ENCODE measurements around the gene BTBD8.

DNA sequence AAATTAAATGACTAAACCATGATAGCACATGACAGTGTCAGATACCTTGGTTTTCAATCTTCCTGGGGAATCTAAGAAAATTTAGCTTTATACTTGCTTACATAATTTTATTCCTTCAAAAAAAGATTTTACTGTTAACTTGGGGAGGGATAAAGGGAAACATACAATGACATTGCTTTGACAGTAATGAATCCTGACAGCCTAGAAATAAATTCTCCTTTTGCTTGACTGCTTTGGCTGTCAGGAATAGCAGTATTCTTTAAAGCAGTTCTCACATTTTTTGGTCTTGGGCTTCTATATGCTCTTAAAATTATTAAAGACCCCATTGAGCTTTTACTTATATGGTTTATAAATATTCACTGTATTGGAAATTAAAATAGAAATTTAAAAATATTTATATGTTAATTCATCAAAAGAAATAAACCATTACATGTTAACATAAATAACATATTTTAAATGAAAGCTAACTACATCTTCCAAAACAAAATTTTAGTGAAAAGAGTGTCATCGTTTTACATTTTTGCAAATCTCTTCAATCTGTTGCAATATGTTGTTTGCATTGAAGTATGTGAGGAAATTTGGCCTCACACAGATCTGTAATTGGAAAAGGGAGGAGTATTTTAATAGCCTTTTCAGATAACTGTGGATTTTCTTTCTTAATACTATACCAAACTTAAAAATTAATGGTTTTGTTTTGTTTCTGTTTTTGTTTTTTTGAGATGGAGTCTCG, 34.2 kb upstream of the BTBD8 start:
- TF ChIP-seq POLR2AphosphoS5 (IDR thresholded peaks at IDR 0.05) (no peak), EP300 (IDR thresholded peaks at IDR 0.05) (no peak), POLR2A (IDR thresholded peaks at IDR 0.05) (no peak)
- TF ChIP-seq, protein P1, sequence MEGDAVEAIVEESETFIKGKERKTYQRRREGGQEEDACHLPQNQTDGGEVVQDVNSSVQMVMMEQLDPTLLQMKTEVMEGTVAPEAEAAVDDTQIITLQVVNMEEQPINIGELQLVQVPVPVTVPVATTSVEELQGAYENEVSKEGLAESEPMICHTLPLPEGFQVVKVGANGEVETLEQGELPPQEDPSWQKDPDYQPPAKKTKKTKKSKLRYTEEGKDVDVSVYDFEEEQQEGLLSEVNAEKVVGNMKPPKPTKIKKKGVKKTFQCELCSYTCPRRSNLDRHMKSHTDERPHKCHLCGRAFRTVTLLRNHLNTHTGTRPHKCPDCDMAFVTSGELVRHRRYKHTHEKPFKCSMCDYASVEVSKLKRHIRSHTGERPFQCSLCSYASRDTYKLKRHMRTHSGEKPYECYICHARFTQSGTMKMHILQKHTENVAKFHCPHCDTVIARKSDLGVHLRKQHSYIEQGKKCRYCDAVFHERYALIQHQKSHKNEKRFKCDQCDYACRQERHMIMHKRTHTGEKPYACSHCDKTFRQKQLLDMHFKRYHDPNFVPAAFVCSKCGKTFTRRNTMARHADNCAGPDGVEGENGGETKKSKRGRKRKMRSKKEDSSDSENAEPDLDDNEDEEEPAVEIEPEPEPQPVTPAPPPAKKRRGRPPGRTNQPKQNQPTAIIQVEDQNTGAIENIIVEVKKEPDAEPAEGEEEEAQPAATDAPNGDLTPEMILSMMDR (IDR thresholded peaks at IDR 0.05): no peak
